Activated CD4-positive, alpha-beta T cell treated with anti-CD3 and anti-CD28 coated beads for 4 hours (primary cell): ENCODE data around the gene CDC26.
"Not testable (repeated sequence)": the region's sequence is repeated elsewhere in the genome, so short reads cannot be mapped to it uniquely, and the experiment has no call there.

Experiments
- DNase-seq, 2 donors: peaks; one replicate each; pipeline ENCODE4 v3.0.0-alpha.2; 2020

Gene CDC26

GRCh38 chr9:113237026-113237425 is 38.3 kb downstream of the CDC26 start:
- no peak for DNase-seq

- not testable (repeated sequence) for DNase-seq
Observed at GRCh38 chr9:113235701-113236255, 39.6 kb downstream of the CDC26 start.

- DNase-seq, result no peak
Observed at GRCh38 chr9:113231701-113232100, 43.7 kb downstream of the CDC26 start.

GRCh38 chr9:113228130-113228665 is 47.2 kb downstream of the CDC26 start:
- DNase-seq, result no peak

DNA sequence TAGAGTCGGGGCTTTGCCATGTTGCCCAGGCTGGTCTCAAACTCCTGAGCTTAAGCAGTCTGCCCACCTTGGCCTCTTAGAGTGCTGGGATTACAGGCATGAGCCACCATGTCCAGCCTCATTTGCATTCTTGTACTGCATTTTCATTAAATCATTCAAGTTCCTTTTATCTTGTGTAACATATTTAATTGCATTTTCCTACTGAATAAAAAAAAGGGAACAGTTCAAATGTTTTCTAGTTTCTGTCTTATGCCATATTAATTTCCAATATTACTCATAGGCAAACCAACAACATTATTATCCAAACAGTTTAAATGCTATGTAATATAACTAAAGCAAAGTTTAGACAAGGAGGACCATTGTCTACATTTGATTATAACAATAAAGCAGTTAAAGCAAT is 47.9 kb downstream of the CDC26 start:
- no peak for DNase-seq

GRCh38 chr9:113223963-113224362 is 51.4 kb downstream of the CDC26 start:
- DNase-seq, result no peak

DNA sequence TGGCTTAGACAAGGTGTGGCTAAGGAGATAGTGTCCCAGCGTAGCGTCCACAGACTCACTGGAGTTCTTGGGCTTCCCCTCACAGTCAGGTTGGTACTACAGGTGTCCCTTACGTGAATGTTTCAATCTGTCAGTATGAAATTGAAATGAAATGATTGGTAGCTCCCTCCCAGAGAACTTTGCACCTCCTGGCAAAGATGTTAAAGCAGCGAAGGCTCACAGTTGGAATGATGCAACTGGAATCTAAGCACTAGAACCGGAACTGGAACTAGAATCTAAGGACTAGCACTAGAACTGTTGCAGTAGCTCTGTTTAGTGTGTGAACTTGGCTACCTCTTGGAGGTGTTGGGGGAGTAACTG is 52.9 kb downstream of the CDC26 start:
- DNase-seq, result no peak

- no peak for DNase-seq
Observed at GRCh38 chr9:113221800-113222481, 53.4 kb downstream of the CDC26 start.

- DNase-seq, result peak; percentile 95 to 97
Observed at GRCh38 chr9:113221003-113221799, 54.2 kb downstream of the CDC26 start, which contains the start of the genes FKBP15 and SLC31A1. FKBP15 (minus strand) TSS chr9:113221277; CDS start chr9:113221243, 34 bp downstream. SLC31A1 (plus strand) TSS chr9:113221544; CDS start chr9:113256149, 34,605 bp downstream.

DNA sequence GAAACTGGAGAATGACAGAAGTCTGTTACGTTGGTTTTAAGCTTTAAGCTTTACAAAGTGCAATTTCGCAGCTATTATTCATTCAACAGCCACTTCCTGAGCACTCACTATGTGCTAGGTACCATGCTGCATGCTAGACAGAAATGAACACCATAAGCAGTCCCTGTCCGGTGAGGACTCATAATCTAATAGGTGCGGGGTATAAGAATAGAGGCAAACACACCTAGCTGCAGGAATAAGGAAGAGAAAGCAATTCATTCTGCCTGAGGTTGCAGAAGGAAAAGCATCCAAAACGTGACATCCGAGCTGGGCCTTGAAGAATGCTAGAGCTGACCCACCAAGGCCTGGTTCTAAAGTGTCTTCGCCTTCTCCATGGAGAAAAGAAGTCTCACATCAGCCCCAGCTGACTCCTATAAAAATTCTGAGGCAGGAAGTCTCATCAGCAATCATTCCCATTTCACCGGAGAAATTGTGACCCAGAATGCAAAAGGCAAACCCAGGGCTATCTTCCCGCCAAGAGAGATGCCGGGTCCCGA is 54.8 kb downstream of the CDC26 start:
- DNase-seq, result no peak

GRCh38 chr9:113219969-113220368 is 55.4 kb downstream of the CDC26 start:
- DNase-seq, result no peak

DNA sequence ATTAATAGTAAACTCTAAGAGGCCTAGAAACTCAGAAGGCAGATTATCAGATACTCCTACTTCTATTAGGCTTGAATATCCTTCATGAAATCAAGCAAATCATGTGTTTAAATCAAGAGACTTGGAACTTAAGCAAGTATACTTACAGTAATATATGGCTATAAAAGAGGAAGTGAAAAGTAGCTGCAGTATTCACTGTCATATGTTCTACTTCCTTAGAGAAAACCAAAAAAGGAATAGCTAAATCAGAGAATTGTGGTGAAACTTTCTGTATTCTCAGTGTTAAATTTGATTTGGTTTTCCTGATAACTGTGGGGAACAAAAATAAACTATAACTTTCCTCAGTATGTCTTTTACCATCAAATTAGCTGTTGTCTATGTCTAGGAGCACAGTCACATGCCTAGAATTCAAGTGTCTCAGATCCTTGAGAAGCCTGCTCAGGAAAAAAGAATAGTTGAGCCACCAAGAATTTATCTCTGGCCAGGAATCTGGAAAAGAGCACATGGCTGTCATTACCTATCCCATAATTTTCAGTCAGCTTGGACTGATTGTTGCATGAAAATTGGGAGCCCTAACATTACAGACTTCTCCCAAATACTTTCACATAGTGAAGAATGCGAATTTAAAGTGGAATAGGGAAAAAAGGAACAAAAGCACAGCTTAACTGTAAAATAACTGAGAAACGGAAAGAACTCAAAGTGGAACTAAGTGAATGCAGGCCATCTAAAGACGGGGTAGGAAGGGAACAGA is 56.0 kb downstream of the CDC26 start:
- no peak for DNase-seq
